ENCODE results near the gene GPATCH2. TPM values are rescaled to one million over a fixed set of nuclear protein-coding genes. Genes with fewer than 3 reads are reported as not detected.
"Not testable (repeated sequence)": the region's sequence is repeated elsewhere in the genome, so short reads cannot be mapped to it uniquely, and the experiment has no call there.

The GPATCH2 gene
- total RNA-seq, 1 donor from 2014 or later = 23.8 TPM

GRCh38 chr1:217525773-217526490 is 105.0 kb downstream of the GPATCH2 start:
- no peak for DNase-seq

- DNase-seq = no peak
These were observed 105.9 kb downstream of the GPATCH2 start for GRCh38 chr1:217524787-217525520.

GRCh38 chr1:217523921-217524320 is 107.0 kb downstream of the GPATCH2 start:
- not testable (repeated sequence) for DNase-seq

DNA sequence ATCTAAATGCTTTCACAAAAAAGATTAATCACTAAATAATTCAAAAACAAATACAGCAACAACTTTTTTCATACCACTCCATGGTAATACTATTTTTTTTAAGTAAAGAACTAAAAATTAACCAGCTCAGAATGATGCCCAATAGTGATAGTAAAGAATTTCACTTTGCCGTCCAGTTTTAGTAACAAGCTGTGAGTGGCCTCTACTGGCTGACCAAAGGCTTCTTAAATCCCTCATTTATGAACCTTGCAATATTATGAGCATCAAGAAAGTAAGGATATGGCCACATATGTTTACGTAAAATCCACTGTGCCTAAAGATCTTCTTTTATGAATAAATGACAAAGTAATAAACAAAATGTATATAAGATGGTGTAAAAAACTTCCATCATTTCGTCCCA is 108.6 kb downstream of the GPATCH2 start:
- DNase-seq = no peak

DNA sequence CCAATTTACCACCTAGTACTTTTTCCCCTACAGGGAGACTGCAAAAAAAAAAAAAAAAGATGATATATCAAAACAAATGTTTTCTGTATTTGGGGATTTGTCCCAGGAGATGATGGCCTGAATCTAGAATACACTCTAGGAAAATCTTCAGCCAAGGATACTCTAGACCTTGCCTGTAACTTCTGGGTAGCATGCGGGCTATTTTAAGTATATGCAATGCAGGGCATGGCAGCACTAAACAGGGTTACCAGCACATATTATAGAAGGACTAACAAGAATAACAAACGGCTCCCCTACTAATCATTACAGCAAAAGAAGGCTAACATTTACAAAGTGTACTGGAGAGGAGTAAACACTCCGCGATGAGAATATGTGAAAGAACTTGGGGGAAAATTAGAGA is 109.6 kb downstream of the GPATCH2 start:
- DNase-seq = no peak

- no peak for DNase-seq
These were observed 124.0 kb downstream of the GPATCH2 start for GRCh38 chr1:217506878-217507277.

DNA sequence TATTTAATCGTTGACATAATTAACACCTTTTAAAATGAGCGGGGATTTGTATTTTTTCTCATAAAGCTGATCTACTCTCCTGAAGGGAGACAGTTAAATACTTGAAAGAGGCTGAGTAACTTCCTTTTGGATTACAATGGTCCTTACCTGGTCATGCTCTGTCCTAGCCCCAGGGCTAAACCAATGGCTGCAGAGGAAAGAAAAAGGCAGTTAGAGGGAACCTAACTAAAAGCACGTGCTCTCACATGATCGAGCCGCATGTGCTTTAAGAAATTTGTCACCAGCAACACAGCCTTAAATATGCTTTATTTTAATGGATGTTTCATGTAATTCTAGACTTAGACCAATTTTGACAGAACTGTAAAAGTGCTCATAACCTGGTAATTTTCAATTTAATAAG is 132.7 kb downstream of the GPATCH2 start:
- no peak for DNase-seq

DNA sequence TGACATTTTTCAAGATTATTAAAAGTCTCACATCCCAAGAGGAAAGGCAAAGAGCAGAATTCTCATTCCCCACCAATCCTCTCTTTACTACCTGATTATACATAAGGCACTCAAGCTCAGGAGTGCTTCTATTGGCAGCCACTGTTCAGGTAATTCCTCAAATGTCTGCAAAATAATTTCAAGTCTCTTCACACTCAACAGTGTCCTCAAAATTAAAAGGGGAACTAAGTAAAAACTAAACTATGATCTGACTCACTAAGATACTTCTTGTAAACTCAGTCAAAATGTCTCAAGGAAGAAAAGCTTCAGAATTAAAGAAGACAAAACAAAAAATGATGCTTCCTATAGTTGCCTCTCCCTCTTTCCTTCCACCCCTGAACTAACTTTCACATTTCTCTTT is 135.6 kb downstream of the GPATCH2 start:
- DNase-seq = no peak

GRCh38 chr1:217494767-217495166 is 136.1 kb downstream of the GPATCH2 start:
- no peak for DNase-seq

- DNase-seq = no peak
These were observed 137.6 kb downstream of the GPATCH2 start for GRCh38 chr1:217493290-217493689.

GRCh38 chr1:217484871-217485270 is 146.0 kb downstream of the GPATCH2 start:
- DNase-seq = no peak

GRCh38 chr1:217482356-217483102 is 148.4 kb downstream of the GPATCH2 start:
- DNase-seq = no peak

DNA sequence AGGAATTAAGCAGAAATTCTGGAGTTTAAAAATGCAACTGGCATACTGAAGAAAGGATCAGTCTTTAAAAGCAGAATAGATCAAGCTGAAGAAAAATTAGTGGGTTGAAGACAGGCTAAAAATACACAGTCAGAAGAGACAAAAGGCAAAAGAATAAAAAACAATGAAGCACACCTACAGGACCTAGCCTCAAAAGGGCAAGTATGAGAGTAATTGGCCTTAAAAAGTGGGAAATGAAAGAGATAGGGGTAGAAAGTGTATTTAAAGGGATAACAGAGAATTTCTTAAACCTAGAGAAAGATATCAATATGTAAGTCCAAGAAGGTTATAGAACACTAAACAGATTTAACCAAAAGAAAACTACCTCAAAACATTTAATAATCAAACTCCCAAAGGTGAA is 152.4 kb downstream of the GPATCH2 start:
- DNase-seq = no peak

DNA sequence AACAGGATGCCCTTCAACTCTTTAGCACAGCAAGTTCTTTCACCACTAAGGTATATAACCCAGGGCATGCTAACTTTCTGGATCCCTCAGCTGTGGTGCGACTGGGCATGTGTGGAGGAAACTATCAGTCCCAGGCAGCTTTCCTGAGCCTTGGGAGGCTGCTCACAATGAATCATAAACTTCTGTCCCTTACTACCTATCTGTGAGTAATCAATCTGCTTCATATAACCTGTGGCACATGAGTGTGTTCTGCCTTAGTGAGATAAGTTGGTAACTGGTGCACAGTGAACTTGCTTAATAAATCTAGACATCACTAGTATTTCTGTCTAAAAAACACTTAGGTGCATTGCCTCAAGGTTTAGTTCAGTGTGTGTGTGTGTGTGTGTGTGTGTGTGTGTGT is 158.0 kb downstream of the GPATCH2 start:
- DNase-seq = no peak

GRCh38 chr1:217471403-217471802 is 159.5 kb downstream of the GPATCH2 start:
- peak; percentile 2 for DNase-seq

- no peak for DNase-seq
These were observed 160.9 kb downstream of the GPATCH2 start for GRCh38 chr1:217469983-217470382.

DNA sequence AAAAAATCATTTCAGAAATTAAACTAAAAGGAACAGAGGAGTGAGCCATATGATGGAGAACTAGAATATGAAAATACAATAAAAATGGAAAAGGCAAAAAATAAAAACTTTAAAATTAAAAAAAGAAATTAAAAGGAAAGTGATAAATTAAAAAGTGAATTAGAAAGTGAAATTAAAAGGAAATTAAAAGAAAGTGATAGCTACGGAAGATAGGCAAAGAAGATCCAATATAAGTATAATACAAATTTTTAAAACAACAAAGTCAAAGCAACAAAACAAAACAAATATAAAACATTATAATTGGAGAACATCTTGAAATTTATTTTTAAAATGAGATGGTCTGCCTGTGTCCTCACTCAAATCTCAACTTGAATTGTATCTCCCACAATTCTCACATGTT is 165.8 kb downstream of the GPATCH2 start:
- DNase-seq = no peak

DNA sequence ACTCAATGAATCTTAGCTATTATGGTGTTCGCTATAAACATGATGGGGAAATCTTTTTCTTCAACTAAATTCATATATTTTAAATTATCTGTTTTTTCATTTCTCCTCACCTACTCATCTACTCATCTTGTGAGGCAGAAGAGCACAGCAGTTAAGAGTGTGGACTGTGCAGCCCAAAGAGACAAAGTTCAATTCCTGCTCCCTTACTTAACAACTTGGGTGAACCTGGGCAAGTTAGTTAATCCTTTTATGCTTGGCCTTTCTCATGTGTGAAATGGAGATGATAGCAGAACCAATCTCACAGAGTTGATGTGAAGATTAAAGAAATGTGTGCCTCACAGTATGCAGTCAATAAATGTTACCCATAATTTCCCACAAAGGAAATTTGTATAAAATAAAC is 168.2 kb downstream of the GPATCH2 start:
- no peak for DNase-seq

GRCh38 chr1:217462159-217462558 is 168.7 kb downstream of the GPATCH2 start:
- no peak for DNase-seq

- DNase-seq = no peak
These were observed 173.9 kb downstream of the GPATCH2 start for GRCh38 chr1:217457016-217457415.

DNA sequence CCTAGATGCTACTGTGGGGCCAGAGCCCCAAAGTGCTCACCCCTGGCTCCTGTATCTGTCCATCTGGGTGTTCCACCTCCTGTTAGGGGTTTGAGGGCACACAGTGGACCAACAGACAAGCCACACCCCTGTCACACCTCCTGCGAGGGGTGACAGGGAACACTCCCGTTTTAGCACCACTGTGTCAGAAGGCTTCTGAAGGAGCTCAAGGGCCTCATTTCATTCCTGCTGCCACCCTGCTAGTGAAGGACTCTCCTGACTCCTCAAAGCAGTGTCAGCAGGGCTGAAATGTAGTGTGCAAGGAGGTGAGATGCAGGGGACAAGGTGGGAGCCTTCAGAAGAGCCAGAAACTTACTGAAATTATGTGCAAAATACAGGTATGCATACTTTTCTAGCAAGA is 174.6 kb downstream of the GPATCH2 start:
- DNase-seq = no peak

DNA sequence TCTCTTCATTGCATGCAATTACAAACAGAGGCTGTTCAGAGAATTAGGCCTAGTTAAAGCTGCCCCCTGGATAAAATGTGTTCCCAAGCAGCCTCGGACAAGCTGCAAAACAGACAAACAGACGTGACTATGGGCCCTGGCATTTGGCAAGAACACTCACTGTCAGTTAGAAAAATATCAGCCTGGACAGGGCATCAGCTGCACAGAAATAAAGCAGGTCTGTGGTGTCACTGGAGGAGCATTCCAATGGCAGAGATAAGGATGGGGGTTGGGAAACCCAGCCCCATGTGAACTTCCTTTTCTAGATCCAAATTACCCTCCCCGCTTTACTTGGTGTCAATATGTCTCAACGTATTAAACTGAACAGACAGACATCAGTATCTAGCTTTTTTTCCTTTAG is 177.1 kb downstream of the GPATCH2 start:
- no peak for DNase-seq

DNA sequence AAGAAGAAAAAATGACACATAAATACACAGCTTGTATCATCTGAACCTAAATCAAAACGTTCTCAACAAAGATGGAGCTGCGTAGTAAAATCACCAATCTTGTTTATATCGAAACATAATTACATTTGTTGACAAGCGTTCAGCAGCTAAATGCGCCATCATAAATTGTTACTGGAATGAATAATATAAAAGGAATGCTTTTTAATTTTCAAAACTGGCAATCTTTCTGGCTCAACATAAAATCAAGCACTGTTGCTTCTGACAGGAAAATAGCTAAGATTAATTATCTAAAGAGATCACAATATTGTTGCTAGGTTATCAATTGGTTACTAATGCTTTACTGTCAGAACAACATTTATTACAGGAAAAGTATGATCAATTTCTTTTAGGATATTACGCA is 181.5 kb downstream of the GPATCH2 start:
- DNase-seq = no peak
